Stimulated activated CD8-positive, alpha-beta memory T cell treated with anti-CD3 and anti-CD28 coated beads, Interleukin-12 subunit alpha, Interleukin-12 subunit beta, amount 100 ng/mL, for 24 hours (primary cell): ENCODE results near the gene TGIF1.

Experiments used
- DNase-seq: peaks from one replicate; pipeline ENCODE4 v3.0.0-alpha.2; 2020; ENCODE audit errors: extremely low read depth

Gene TGIF1

DNA sequence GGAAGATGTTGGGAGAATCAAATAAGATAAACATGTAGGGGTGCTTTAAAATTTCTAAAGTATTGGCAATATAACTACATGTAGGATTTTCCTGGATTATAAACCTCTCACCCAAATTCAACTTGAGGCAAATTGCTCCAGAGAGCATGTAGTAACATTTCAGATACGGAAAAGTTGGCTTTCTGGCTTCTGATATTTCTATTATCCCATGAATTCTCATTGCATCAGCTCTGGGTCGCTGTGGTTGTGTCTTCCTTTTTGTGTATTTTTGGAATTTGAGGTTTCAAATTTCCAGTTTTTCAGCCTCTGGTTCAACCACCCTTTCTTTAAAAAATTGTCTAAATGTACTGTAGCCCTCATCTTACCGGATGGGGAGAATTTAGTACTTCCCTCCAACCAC lies 32.3 kb downstream of the TGIF1 start:
- no peak for DNase-seq

GRCh38 chr18:3485153-3486149 lies 35.5 kb downstream of the TGIF1 start:
- no peak for DNase-seq

DNA sequence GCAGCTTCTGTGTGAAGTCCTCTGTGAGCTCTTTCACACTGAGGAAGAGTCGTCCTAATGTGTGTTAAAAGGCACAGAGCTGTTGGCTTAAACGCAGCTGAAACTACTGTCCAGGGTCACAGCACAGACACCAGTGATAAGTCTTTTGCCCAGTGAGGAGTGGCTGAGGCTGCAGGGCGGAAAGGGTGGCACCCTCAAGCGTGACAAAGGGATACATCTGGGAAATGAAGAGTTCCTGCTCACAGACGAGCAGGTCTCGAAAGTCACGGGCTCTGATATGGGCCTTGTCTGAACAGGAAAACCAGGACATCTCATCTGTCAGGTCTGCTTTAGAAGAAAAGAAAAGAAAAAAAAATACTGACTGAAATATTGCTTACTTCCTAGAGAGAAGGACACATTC lies 36.5 kb downstream of the TGIF1 start:
- DNase-seq = no peak

- DNase-seq = no peak
Observed at GRCh38 chr18:3489462-3489861, 39.5 kb downstream of the TGIF1 start.

DNA sequence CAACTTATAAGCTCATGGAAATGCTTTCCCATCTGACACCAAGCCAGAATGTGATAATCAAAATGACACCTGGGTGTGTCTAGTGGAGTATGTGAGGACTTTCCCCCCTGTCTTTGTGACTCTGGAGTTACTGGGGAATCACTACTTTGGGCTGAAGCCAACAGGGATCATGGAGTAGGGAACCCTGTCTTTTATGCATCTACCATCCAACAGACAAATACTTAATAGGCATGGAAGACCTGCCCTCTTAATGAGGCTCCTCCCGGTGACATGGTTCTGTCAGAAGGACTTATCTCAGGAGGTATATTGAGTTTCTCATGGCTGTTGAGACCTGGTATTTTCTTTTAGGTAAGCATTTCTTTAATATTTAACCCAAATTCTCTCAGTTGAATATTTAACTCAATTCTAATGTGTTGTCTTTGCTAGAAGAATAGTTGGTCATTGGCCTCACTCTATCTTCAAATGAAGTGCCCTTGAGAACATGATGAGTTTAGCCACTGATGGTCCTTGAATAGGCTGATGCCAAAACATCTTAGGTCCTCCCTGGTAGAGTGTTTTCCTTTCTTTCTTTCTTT lies 42.1 kb downstream of the TGIF1 start:
- no peak for DNase-seq

DNA sequence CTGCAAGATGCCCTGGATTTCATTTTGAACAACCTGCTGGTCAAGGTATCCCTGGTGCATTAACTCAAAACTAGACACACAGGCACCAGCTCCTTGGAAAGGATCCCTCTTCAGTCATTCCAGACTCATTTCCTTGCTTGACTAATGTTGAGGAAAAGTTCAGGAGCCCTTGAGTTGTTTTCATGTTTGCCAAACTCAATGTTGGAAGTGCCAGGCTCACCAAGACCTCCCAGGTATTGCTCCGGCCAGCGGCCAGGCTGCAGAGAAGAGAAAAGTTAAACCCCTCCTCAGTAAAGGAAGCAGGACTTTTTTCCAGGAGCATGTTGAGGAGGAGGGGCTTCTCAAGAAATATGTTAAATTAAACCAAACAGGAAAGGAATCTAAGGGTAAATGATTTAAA lies 42.7 kb downstream of the TGIF1 start:
- DNase-seq = no peak

DNA sequence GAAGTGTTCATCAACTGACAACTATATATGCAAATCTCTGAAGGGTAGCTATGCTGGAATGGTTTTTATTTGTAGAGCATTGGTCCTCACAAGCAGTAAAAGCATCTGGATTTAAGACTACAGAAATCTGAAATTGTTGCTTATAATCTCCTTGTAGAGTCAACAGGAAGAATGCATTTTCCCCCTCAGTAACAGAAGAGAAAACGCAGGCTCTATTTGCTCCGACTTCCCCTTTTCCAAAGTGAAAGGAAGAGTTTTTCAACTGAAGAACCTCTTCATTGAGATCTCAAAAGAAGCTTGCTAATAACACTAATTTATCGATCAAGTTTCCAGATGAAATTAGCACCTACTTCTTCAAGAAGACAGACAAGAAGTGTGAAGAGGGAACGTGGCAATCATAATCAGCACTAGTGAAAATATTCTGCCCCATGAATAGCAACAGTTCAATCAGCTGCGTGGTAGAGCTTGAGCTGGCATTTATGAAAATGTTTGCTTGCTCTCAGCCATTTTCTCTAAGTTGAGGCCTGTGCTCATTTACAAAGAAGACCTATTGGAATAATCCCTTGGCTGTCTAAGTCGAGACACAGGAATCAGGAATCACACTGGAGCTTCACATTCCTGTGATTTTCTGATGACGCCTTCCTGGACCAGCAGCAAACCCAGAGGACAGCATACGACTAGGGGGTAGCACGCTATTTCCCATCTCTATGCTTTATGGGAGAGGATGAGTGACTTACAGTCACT lies 43.7 kb downstream of the TGIF1 start:
- no peak for DNase-seq

GRCh38 chr18:3494245-3494526 lies 44.2 kb downstream of the TGIF1 start:
- DNase-seq = no peak

DNA sequence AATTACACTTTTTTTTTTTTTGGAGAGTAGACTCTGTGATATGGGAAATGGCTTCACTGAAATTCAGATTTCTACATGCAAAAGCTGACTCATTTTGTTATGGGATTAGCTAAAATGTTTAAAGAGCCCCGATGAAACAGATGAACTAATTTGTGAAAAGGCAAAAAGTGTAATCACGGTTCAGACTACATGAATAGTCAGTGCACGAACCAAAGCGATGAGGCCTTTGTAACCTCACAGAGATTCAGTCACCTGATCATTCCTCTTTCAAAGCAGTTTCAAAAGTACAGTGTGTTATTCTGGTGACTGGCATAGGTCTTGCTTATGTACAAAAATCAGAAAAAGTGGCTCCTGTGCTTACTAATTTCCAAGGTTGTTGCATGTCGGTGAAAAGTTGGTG lies 44.6 kb downstream of the TGIF1 start:
- DNase-seq = no peak

DNA sequence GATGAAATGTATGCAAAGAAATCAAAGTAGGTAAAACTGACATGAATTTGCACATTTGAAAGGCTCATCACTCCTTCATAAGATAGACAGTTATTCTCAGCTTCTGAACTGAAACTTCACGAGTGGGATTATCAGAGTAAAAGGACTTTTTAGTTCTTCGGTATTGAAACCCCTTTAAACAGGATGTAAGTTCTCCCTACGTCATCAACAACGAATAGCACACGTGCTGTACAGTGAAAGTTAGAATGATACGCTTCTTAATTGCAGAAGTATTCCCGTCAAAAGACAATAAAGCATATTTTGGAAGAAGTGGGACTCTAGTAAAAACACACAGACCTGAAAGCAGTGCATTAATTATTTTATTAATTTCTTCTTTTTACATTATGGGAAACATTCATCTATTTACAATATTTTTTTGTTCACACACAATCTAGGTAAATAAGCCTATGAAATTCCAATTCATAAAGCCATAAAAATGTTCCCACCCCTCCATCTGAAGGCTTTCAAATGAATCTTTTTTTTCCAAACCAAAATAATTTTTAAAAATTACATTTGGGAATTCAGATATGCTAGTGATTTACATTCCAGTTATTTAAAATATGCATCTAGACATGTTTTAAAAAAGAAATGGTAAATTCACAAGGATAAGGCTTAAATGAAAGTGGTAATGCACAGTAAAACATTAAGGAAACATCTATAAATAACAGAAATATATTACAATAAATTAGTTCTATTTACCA lies 45.9 kb downstream of the TGIF1 start:
- DNase-seq = no peak

DNA sequence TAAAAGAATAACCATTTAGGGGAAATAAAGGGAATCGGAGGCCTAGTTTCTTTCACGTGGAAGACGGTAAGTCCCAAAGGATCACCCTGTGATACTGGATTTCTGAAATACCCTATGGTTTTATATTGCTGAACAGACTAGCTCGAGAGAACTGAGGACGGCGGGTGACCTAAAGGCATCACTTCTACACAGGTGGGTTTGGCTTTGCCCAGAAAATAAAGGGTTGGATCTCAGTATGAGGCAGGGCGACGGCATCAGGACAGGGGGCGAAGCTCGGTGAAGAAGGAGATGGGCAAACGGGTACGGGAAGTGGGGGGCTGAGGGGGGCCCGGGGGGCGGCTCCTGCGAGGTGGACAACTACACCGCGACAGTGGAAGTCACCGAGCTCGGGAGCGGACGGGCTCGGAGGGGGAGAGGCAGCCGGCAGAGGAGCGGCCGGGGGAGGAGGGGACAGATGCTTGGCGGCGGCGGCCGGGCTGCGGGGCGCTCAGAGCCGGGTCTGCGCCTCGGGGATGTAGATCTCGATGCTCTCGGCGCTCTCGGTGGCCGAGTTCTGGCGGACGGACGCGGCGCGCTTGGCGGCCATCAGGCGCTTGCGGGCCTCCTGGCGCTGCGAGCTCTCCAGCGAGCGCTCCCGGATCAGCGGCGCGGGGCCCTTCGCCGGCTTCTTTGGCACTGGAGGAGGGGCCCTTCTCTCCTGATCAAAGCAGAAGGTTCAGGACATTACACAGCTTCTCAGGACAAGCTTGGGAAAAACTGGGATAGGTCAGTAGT lies 48.9 kb downstream of the TGIF1 start:
- no peak for DNase-seq

- DNase-seq = no peak
Observed at GRCh38 chr18:3499501-3499900, 49.5 kb downstream of the TGIF1 start.

- DNase-seq = no peak
Observed at GRCh38 chr18:3500016-3500415, 50.0 kb downstream of the TGIF1 start.

DNA sequence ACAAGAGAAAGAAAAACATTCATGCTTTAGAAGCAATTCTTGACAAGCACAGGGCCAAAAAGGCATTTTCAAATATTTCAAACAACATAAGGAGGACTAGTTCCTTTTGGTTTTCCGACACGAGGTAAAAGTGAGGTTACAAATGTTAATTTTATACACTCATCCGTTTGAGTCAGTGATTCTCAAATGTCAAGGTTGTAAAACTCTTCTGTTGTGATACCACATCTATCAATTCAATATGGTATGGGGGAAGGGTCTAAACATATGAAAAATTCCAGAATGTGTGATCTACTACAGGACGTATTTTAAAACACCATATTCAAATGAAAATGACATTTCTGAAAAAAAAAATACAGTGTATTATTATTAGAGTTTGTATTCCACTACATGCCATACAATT lies 52.7 kb downstream of the TGIF1 start:
- no peak for DNase-seq

DNA sequence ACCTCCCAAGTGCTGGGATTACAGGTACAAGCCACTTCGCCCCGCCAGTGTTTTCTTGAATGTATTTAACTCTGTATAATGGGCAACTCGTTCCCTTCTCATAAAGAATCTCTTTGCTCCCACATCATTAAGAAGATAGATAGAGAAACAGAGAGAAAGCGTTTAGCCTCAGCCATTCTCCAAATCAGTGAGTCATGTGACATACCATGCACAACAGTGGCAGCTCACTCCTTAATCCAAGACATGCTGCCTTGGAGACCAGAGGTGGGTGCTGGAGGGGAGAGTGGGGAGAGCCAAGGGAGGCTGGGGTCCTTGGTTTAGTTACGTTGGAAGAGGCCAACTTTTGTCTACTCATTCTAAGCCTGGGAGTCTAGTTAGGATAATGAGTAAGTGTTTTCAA lies 54.7 kb downstream of the TGIF1 start:
- DNase-seq = no peak

GRCh38 chr18:3508576-3509549 lies 58.9 kb downstream of the TGIF1 start:
- no peak for DNase-seq
